Progenitor cell of endocrine pancreas (in vitro differentiated cells): ENCODE results near the gene IGSF22. TPM values are rescaled to one million over a fixed set of nuclear protein-coding genes. Genes with fewer than 3 reads are reported as not detected.

ENCODE experiments used
- DNase-seq: peaks from one replicate; pipeline ENCODE4 v3.0.0; 2021; ENCODE audit warnings: low spot score; ENCODE audit not compliant: unreplicated experiment
- H3K27ac Mint-ChIP-seq: 2 replicates; pipeline ENCODE4 v1.8.0; 2021; ENCODE audit warnings: mild to moderate bottlenecking, moderate library complexity, mixed read lengths
- H3K27me3 Mint-ChIP-seq: 2 replicates; pipeline ENCODE4 v1.8.0; 2021; ENCODE audit warnings: mixed read lengths
- H3K36me3 Mint-ChIP-seq: 2 replicates; pipeline ENCODE4 v1.8.0; 2022; ENCODE audit warnings: mixed read lengths; ENCODE audit not compliant: insufficient read depth
- H3K4me1 Mint-ChIP-seq: 2 replicates; pipeline ENCODE4 v1.8.0; 2021; ENCODE audit warnings: low read depth, mixed read lengths
- H3K4me3 Mint-ChIP-seq: 2 replicates; pipeline ENCODE4 v1.8.0; 2021; ENCODE audit warnings: low read depth, mild to moderate bottlenecking, moderate library complexity, mixed read lengths
- H3K9me3 Mint-ChIP-seq: 2 replicates; pipeline ENCODE4 v1.8.0; 2021; ENCODE audit warnings: low read depth, mixed read lengths
- CTCF ChIP-seq: fragments of 200-600 bp; sonication (generic); IDR thresholded peaks from one replicate; pipeline ENCODE4 v1.5.0; 2021; ENCODE audit warnings: antibody characterized with exemption, mild to moderate bottlenecking; ENCODE audit not compliant: unreplicated experiment
- total RNA-seq: library from RNA; stranded (reverse); gene quantifications from 2 replicates; pipeline ENCODE4 v1.2.1, GENCODE V29; 2021

Gene IGSF22
- total RNA-seq, 1 donor from 2014 or later, result 1.3 TPM

- H3K4me3 Mint-ChIP-seq, result no peak overlapping the region
- H3K4me1 Mint-ChIP-seq, result peaks cover 5% of the 10 kb centered on the region
- H3K27ac Mint-ChIP-seq, result no peak overlapping the region
- TF ChIP-seq CTCF, result no peak
- peaks cover 2% of the 10 kb centered on the region for H3K36me3 Mint-ChIP-seq
- peaks cover 15% of the 10 kb centered on the region for H3K27me3 Mint-ChIP-seq
- no peak for DNase-seq
- no peaks in the 10 kb centered on the region for H3K9me3 Mint-ChIP-seq
Observed at GRCh38 chr11:18707811-18708340, 18.1 kb downstream of the IGSF22 start.

GRCh38 chr11:18706330-18707243 is 19.4 kb downstream of the IGSF22 start:
- H3K36me3 Mint-ChIP-seq, result peaks cover 2% of the 10 kb centered on the region
- H3K4me1 Mint-ChIP-seq, result peaks cover 5% of the 10 kb centered on the region
- H3K27me3 Mint-ChIP-seq, result peaks cover 15% of the 10 kb centered on the region
- no peak for DNase-seq
- H3K27ac Mint-ChIP-seq, result peak overlapping the region; percentile 80
- TF ChIP-seq CTCF, result no peak
- peak overlapping the region; percentile 78 for H3K4me3 Mint-ChIP-seq
- no peaks in the 10 kb centered on the region for H3K9me3 Mint-ChIP-seq

GRCh38 chr11:18705651-18706281 is 20.2 kb downstream of the IGSF22 start:
- no peak for DNase-seq
- Mint-ChIP-seq H3K27ac (no peak overlapping the region), H3K36me3 (peaks cover 2% of the 10 kb centered on the region), H3K4me1 (peaks cover 5% of the 10 kb centered on the region), H3K4me3 (peak overlapping the region; percentile 65), H3K9me3 (no peaks in the 10 kb centered on the region), H3K27me3 (peaks cover 15% of the 10 kb centered on the region)
- TF ChIP-seq CTCF, result no peak

- DNase-seq, result no peak
- no peak for TF ChIP-seq CTCF
- Mint-ChIP-seq H3K36me3 (peaks cover 2% of the 10 kb centered on the region), H3K27ac (peak overlapping the region; percentile 37), H3K9me3 (no peaks in the 10 kb centered on the region), H3K4me3 (peak overlapping the region; percentile 65), H3K27me3 (peaks cover 9% of the 10 kb centered on the region), H3K4me1 (peaks cover 6% of the 10 kb centered on the region)
Observed at GRCh38 chr11:18704698-18705097, 21.3 kb downstream of the IGSF22 start.

GRCh38 chr11:18704045-18704645 is 21.8 kb downstream of the IGSF22 start:
- no peak overlapping the region for H3K27ac Mint-ChIP-seq
- TF ChIP-seq CTCF, result no peak
- no peak overlapping the region for H3K4me3 Mint-ChIP-seq
- H3K9me3 Mint-ChIP-seq, result no peaks in the 10 kb centered on the region
- H3K4me1 Mint-ChIP-seq, result peaks cover 11% of the 10 kb centered on the region
- peaks cover 2% of the 10 kb centered on the region for H3K36me3 Mint-ChIP-seq
- no peak for DNase-seq
- H3K27me3 Mint-ChIP-seq, result peaks cover 7% of the 10 kb centered on the region
